Dendritic cell treated with granulocyte-macrophage colony-stimulating factor and Interleukin-4, amounts not matched to agents 40 ng/mL and 50 ng/mL, for 4 days (primary cell): ENCODE measurements around the gene ECPAS.
A peak's percentile ranks its signal among the peaks of the same experiment; 100 is the strongest.
"Not testable (repeated sequence)": the region's sequence is repeated elsewhere in the genome, so short reads cannot be mapped to it uniquely, and the experiment has no call there.

Source experiments
- H3K27ac Mint-ChIP-seq: one replicate; pipeline ENCODE4 v1.8.0; 2022; ENCODE audit warnings: mild to moderate bottlenecking, mixed read lengths
- H3K27me3 Mint-ChIP-seq: one replicate; pipeline ENCODE4 v1.8.0; 2022; ENCODE audit warnings: mild to moderate bottlenecking, mixed read lengths
- H3K36me3 Mint-ChIP-seq: one replicate; pipeline ENCODE4 v1.8.0; 2022; ENCODE audit warnings: low read depth, mixed read lengths
- H3K4me1 Mint-ChIP-seq: one replicate; pipeline ENCODE4 v1.8.0; 2022; ENCODE audit warnings: low read depth, mixed read lengths
- H3K4me3 Mint-ChIP-seq: one replicate; pipeline ENCODE4 v1.8.0; 2022; ENCODE audit warnings: mild to moderate bottlenecking, moderate library complexity, mixed read lengths
- H3K9me3 Mint-ChIP-seq: one replicate; pipeline ENCODE4 v1.8.0; 2022; ENCODE audit warnings: mixed read lengths
- intact Hi-C: fragments of 100-400 bp; cut with micrococcal nuclease; formaldehyde crosslinking; loops from one replicate; pipeline ENCODE4 v1.15.0; 2022

Gene ECPAS

GRCh38 chr9:111483858-111484571, at the start of gene ECPAS:
ECPAS (minus strand) TSS chr9:111484383; CDS start chr9:111472918, 11,465 bp downstream.
- peak within 1 kb of the TSS; percentile 91 for H3K4me3 Mint-ChIP-seq
- H3K27me3 Mint-ChIP-seq, result peaks cover 6% of the 10 kb centered on the region
- peak within 1 kb of the TSS; percentile 93 for H3K27ac Mint-ChIP-seq
- no peaks in the 10 kb centered on the region for H3K9me3 Mint-ChIP-seq
- H3K4me1 Mint-ChIP-seq, result peaks cover 24% of the 10 kb centered on the region
- peaks cover 13% of the 10 kb centered on the region for H3K36me3 Mint-ChIP-seq
- intact Hi-C loops, result loop anchor here (10.0 kb wide), 2 partner anchors 141 to 1229 kb away; partner anchors contain the start of gene TXN

- H3K27ac Mint-ChIP-seq, result no peak overlapping the region
- intact Hi-C loops, result no loop called here
- H3K27me3 Mint-ChIP-seq, result no peaks in the 10 kb centered on the region
- no peak overlapping the region for H3K4me3 Mint-ChIP-seq
- no peaks in the 10 kb centered on the region for H3K36me3 Mint-ChIP-seq
- peaks cover 51% of the 10 kb centered on the region for H3K9me3 Mint-ChIP-seq
- H3K4me1 Mint-ChIP-seq, result no peaks in the 10 kb centered on the region
These were observed 49.1 kb upstream of the ECPAS start for GRCh38 chr9:111533099-111533790.

- no peaks in the 10 kb centered on the region for H3K36me3 Mint-ChIP-seq
- no peak overlapping the region for H3K27ac Mint-ChIP-seq
- H3K4me1 Mint-ChIP-seq, result no peaks in the 10 kb centered on the region
- no peak overlapping the region for H3K4me3 Mint-ChIP-seq
- intact Hi-C loops, result no loop called here
- peaks cover 8% of the 10 kb centered on the region for H3K27me3 Mint-ChIP-seq
- H3K9me3 Mint-ChIP-seq, result peaks cover 41% of the 10 kb centered on the region
These were observed 47.5 kb upstream of the ECPAS start for GRCh38 chr9:111531716-111532115.

- H3K4me1 Mint-ChIP-seq, result peaks cover 9% of the 10 kb centered on the region
- no peak overlapping the region for H3K4me3 Mint-ChIP-seq
- H3K27ac Mint-ChIP-seq, result no peak overlapping the region
- H3K9me3 Mint-ChIP-seq, result peaks cover 28% of the 10 kb centered on the region
- intact Hi-C loops, result no loop called here
- H3K36me3 Mint-ChIP-seq, result no peaks in the 10 kb centered on the region
- H3K27me3 Mint-ChIP-seq, result peaks cover 27% of the 10 kb centered on the region
These were observed 45.6 kb upstream of the ECPAS start for GRCh38 chr9:111529787-111530186.

- Mint-ChIP-seq H3K27ac (no peak overlapping the region), H3K4me1 (peaks cover 9% of the 10 kb centered on the region), H3K36me3 (no peaks in the 10 kb centered on the region), H3K27me3 (peaks cover 41% of the 10 kb centered on the region), H3K4me3 (no peak overlapping the region), H3K9me3 (peaks cover 7% of the 10 kb centered on the region)
- intact Hi-C loops, result no loop called here
These were observed 43.2 kb upstream of the ECPAS start for GRCh38 chr9:111527347-111527746.

- no peaks in the 10 kb centered on the region for H3K9me3 Mint-ChIP-seq
- no peak within 1 kb of the TSS for H3K27ac Mint-ChIP-seq
- H3K27me3 Mint-ChIP-seq, result peaks cover 41% of the 10 kb centered on the region
- intact Hi-C loops, result no loop called here
- H3K36me3 Mint-ChIP-seq, result no peaks in the 10 kb centered on the region
- H3K4me3 Mint-ChIP-seq, result peak within 1 kb of the TSS; percentile 49
- H3K4me1 Mint-ChIP-seq, result peaks cover 9% of the 10 kb centered on the region
These were observed 41.1 kb upstream of the ECPAS start, which contains the start of gene ZNF483 for GRCh38 chr9:111525056-111525977. ZNF483 (plus strand) TSS chr9:111525179; CDS start chr9:111527396, 2,217 bp downstream.

GRCh38 chr9:111524731-111525055, 40.5 kb upstream of the ECPAS start:
- H3K36me3 Mint-ChIP-seq, result no peaks in the 10 kb centered on the region

GRCh38 chr9:111516061-111516465, 31.9 kb upstream of the ECPAS start:
- Mint-ChIP-seq H3K27me3 (peaks cover 5% of the 10 kb centered on the region), H3K9me3 (peaks cover 13% of the 10 kb centered on the region), H3K36me3 (no peaks in the 10 kb centered on the region), H3K4me3 (no peak overlapping the region), H3K27ac (no peak overlapping the region), H3K4me1 (no peaks in the 10 kb centered on the region)
- intact Hi-C loops, result no loop called here

More at GRCh38 chr9:111524731-111525055, 40.5 kb upstream of the ECPAS start:
- intact Hi-C loops, result no loop called here
- peaks cover 9% of the 10 kb centered on the region for H3K4me1 Mint-ChIP-seq
- H3K27ac Mint-ChIP-seq, result no peak overlapping the region
- H3K27me3 Mint-ChIP-seq, result peaks cover 41% of the 10 kb centered on the region
- no peaks in the 10 kb centered on the region for H3K9me3 Mint-ChIP-seq
- H3K4me3 Mint-ChIP-seq, result peak overlapping the region; percentile 49

- no peak overlapping the region for H3K27ac Mint-ChIP-seq
- peaks cover 5% of the 10 kb centered on the region for H3K27me3 Mint-ChIP-seq
- H3K9me3 Mint-ChIP-seq, result peaks cover 24% of the 10 kb centered on the region
- no peak overlapping the region for H3K4me3 Mint-ChIP-seq
- H3K4me1 Mint-ChIP-seq, result no peaks in the 10 kb centered on the region
- H3K36me3 Mint-ChIP-seq, result no peaks in the 10 kb centered on the region
- intact Hi-C loops, result no loop called here
These were observed 30.8 kb upstream of the ECPAS start for GRCh38 chr9:111514967-111515366.

GRCh38 chr9:111511581-111511980, 27.4 kb upstream of the ECPAS start:
- H3K4me1 Mint-ChIP-seq, H3K4me3 Mint-ChIP-seq, H3K36me3 Mint-ChIP-seq, H3K27ac Mint-ChIP-seq, intact Hi-C loops, H3K27me3 Mint-ChIP-seq: not testable (repeated sequence)
- H3K9me3 Mint-ChIP-seq, result peaks cover 28% of the 10 kb centered on the region

GRCh38 chr9:111502506-111502905, 18.3 kb upstream of the ECPAS start:
- Mint-ChIP-seq H3K4me1 (no peaks in the 10 kb centered on the region), H3K36me3 (no peaks in the 10 kb centered on the region), H3K4me3 (no peak overlapping the region), H3K27me3 (no peaks in the 10 kb centered on the region), H3K9me3 (no peaks in the 10 kb centered on the region), H3K27ac (no peak overlapping the region)
- intact Hi-C loops, result no loop called here

GRCh38 chr9:111501648-111502047, 17.5 kb upstream of the ECPAS start:
- no peaks in the 10 kb centered on the region for H3K9me3 Mint-ChIP-seq
- intact Hi-C loops, result no loop called here
- no peak overlapping the region for H3K4me3 Mint-ChIP-seq
- H3K36me3 Mint-ChIP-seq, result no peaks in the 10 kb centered on the region
- H3K27me3 Mint-ChIP-seq, result no peaks in the 10 kb centered on the region
- no peak overlapping the region for H3K27ac Mint-ChIP-seq
- no peaks in the 10 kb centered on the region for H3K4me1 Mint-ChIP-seq

- Mint-ChIP-seq H3K9me3 (no peaks in the 10 kb centered on the region), H3K4me3 (no peak overlapping the region), H3K36me3 (no peaks in the 10 kb centered on the region), H3K4me1 (no peaks in the 10 kb centered on the region), H3K27ac (no peak overlapping the region), H3K27me3 (no peaks in the 10 kb centered on the region)
- intact Hi-C loops, result no loop called here
These were observed 16.9 kb upstream of the ECPAS start for GRCh38 chr9:111501005-111501562.
